ENCODE measurements around the gene DYNC1I2. TPM values are rescaled to one million over a fixed set of nuclear protein-coding genes. Genes with fewer than 3 reads are reported as not detected.
A peak's percentile ranks its signal among the peaks of the same experiment; 100 is the strongest.

The DYNC1I2 gene
- total RNA-seq (10 to 100 TPM; 27.8 to 59.1 (median 36.4) TPM), polyA plus RNA-seq (10 to 100 TPM; 23.7 to 48.8 TPM)

DNA sequence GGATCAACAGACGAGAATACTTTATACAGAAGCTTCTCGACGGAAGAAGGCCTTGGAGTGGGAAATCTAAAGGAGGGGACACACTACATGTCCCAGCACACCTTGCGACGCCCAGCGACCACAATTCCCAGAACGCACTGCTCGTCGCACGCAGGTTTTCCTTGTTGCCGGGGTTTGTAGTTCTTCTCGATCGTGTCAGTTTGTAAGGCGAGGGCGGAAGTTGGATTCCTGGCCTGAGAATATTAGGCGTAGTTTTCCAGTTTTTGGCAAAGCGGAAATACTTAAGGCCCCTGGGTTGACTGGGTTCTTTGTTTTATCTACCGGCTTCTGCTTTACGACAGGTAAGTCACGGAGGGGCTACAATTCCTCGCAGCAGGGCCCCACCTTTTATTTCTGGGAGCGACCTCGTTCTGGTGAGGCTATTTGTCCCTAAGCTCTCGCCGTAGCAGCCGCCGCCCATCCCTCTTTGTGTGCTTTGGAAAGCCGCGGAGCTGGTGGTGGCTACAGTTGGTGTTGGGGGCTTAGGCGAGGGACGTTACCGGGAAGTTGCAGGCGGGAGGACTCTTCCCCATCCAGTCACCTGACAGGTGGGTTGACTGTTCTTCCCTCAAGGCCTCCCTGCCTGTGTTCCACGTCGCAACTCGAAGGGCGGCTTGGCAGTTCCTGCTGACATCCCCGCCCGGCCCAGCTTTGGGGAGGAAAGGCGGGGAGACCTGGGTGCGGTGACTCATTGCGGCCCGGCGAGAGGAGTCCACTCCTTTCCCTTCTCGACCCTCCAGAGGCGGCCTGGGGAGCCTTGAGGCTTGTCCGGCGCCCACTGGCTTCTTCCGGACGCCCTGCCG lies at the start of gene DYNC1I2:
DYNC1I2 (plus strand) TSS at position 183 of the 842 bp plus-strand sequence. CDS start 2,687 bp downstream, outside the sequence.
- no peaks in the 10 kb centered on the region for H3K36me3 ChIP-seq
- FAIRE-seq (peak; percentile 93), ATAC-seq (peak; percentile 97 to 99 (median 98)), DNase-seq (peak; percentile 83 to 92 (median 90))
- WGBS, 2 donors: 0% methylated on average over 45 to 51 of the region's 51 CpGs
- peak within 1 kb of the TSS; percentile 60 to 89 (median 76) for H3K4me3 ChIP-seq
- intact Hi-C loops (cut with DNase I): no loop called here
- H3K27me3 ChIP-seq: no peaks in the 10 kb centered on the region
- peak within 1 kb of the TSS; percentile 33 to 86 (median 76) for H3K27ac ChIP-seq
- H3K9me3 ChIP-seq: no peaks in the 10 kb centered on the region
- TF ChIP-seq, protein P1, sequence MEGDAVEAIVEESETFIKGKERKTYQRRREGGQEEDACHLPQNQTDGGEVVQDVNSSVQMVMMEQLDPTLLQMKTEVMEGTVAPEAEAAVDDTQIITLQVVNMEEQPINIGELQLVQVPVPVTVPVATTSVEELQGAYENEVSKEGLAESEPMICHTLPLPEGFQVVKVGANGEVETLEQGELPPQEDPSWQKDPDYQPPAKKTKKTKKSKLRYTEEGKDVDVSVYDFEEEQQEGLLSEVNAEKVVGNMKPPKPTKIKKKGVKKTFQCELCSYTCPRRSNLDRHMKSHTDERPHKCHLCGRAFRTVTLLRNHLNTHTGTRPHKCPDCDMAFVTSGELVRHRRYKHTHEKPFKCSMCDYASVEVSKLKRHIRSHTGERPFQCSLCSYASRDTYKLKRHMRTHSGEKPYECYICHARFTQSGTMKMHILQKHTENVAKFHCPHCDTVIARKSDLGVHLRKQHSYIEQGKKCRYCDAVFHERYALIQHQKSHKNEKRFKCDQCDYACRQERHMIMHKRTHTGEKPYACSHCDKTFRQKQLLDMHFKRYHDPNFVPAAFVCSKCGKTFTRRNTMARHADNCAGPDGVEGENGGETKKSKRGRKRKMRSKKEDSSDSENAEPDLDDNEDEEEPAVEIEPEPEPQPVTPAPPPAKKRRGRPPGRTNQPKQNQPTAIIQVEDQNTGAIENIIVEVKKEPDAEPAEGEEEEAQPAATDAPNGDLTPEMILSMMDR (IDR thresholded peaks at IDR 0.05): no peak
- peaks cover 8 to 12% (median 10%) of the 10 kb centered on the region in 3 donors for H3K4me1 ChIP-seq

DNA sequence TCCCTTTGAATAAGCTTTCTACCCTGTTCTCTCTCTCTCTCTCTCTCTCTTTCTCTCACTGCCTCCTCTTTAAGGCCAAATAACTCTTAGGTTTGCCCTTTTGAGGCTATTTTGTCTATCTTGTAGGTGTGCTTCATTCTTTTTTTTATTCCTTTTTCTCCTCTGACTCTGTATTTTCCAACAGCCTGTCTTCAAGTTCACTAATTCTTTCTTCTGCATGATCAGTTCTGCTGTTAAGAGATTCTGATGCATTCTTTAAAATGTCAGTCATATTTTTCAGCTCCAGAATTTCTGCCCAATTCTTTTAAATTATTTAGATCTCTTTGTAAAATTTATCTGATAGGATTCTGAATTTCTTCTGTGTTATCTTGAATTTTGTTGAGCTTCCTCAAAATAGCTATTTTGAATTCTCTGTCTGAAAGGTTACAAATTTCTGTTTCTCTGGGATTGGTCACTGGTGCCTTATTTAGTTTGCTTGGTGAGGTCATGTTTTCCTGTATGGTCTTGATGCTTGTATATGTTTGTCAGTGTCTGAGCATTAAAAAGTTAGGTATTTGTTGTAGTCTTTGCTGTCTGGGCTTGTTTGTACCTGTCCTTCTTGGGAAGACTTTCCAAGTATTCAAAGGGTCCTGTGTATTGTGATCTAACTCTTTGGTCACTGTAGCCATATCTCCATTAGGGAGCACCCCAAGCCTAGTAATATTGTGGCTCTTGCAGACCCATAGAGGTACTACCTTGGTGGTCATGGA lies 35.4 kb upstream of the DYNC1I2 start:
- DNase-seq (no peak), ATAC-seq (no peak), FAIRE-seq (no peak)
- H3K27me3 ChIP-seq: no peaks in the 10 kb centered on the region
- H3K27ac ChIP-seq: no peak overlapping the region
- H3K4me3 ChIP-seq: no peak overlapping the region
- H3K9me3 ChIP-seq: no peaks in the 10 kb centered on the region
- no peaks in the 10 kb centered on the region for H3K36me3 ChIP-seq
- no peaks in the 10 kb centered on the region for H3K4me1 ChIP-seq
- TF ChIP-seq, protein P1 (IDR thresholded peaks at IDR 0.05): no peak
- intact Hi-C loops (cut with DNase I): no loop called here

DNA sequence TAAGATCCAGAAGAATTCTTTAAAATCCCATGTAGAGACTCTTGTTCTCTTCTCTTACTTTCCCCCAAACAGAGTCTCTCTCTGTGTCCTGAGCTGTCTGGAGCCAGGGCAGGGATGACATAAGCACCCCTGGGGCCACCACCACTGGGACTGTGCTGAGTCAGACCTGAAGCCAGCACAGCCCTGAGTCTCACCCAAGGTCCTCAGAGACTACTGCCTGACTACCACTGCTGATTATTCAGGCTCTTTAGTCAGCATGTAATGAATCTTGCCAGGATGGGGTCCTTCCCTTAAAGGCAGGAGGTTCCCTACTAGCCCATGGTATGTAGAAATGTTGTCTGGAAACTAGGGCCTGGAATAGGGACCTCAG lies 34.9 kb upstream of the DYNC1I2 start:
- FAIRE-seq (no peak), DNase-seq (no peak), ATAC-seq (no peak)
- TF ChIP-seq, protein P1 (IDR thresholded peaks at IDR 0.05): no peak
- Histone ChIP-seq H3K27ac (no peak overlapping the region), H3K36me3 (no peaks in the 10 kb centered on the region), H3K9me3 (no peaks in the 10 kb centered on the region), H3K4me3 (no peak overlapping the region), H3K4me1 (no peaks in the 10 kb centered on the region), H3K27me3 (no peaks in the 10 kb centered on the region)
- intact Hi-C loops (cut with DNase I): no loop called here

DNA sequence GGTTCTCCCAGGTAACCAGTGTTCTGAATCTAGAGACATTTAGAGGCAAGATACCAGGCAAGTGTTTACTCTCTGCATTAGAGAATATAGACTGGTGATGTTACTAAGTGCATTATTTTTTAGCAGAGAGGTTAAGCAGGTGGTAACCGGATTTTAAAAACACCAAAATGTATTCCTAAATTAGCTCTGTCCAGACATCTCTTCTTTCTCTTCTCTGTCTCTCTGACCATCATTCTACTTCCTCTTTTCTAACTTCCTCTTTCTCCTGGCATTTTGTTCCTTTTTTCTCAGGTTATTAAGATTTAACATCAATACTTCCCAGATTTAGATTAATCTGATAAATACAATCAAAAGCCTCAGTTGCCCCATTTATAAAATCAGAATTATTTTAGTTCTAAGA lies 31.7 kb upstream of the DYNC1I2 start:
- intact Hi-C loops (cut with DNase I): no loop called here
- ATAC-seq: no peak
- DNase-seq: no peak
- TF ChIP-seq, protein P1 (IDR thresholded peaks at IDR 0.05): no peak
- WGBS, 2 donors: 52 to 79% methylated on average over 1 of the region's 1 CpG
- Histone ChIP-seq H3K36me3 (no peaks in the 10 kb centered on the region), H3K9me3 (no peaks in the 10 kb centered on the region), H3K27me3 (no peaks in the 10 kb centered on the region), H3K4me1 (no peaks in the 10 kb centered on the region), H3K27ac (no peak overlapping the region), H3K4me3 (no peak overlapping the region)
- FAIRE-seq: no peak

DNA sequence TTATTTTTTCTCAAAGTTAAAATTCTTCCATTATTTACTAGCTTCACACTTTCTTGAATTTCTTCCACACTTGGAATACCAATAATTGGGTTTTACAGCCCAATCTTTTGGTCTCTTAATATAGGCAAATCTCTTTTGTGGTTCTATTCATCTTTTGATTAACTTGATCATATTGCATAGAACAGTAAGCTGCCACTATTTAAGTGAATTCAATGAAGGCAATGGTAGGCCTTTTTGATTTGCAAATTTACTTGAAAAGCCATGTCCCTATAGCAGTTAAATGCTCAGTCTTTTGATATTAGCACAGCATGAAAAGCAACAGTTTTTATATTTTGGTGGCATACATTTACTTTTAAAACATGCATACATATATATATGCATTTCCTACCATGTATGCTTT lies 20.2 kb upstream of the DYNC1I2 start:
- intact Hi-C loops (cut with DNase I): no loop called here
- DNase-seq (no peak), ATAC-seq (no peak), FAIRE-seq (no peak)
- Histone ChIP-seq H3K27me3 (no peaks in the 10 kb centered on the region), H3K4me1 (no peaks in the 10 kb centered on the region), H3K36me3 (no peaks in the 10 kb centered on the region), H3K9me3 (no peaks in the 10 kb centered on the region), H3K4me3 (no peak overlapping the region), H3K27ac (no peak overlapping the region)
- TF ChIP-seq, protein P1 (IDR thresholded peaks at IDR 0.05): no peak

Data from pancreas (tissue), 10 donors.